UCSD-AML1 (cell line): ENCODE measurements around the gene ROR2.

ENCODE experiments used
- DNase-seq: peaks from one replicate; lab custom pipeline; 2025; ENCODE audit not compliant: unreplicated experiment; lab: John Stamatoyannopoulos, UW

The ROR2 gene

GRCh38 chr9:91778031-91778430 lies 172.0 kb downstream of the ROR2 start:
- no peak for DNase-seq

GRCh38 chr9:91777292-91777830 lies 172.7 kb downstream of the ROR2 start:
- no peak for DNase-seq

- no peak for DNase-seq
Measured at GRCh38 chr9:91776409-91777291, 173.4 kb downstream of the ROR2 start.

- no peak for DNase-seq
Measured at GRCh38 chr9:91775708-91776028, 174.4 kb downstream of the ROR2 start.

- peak; percentile 48 for DNase-seq
Measured at GRCh38 chr9:91775011-91775707, 174.9 kb downstream of the ROR2 start.

- no peak for DNase-seq
Measured at GRCh38 chr9:91773156-91773555, 176.9 kb downstream of the ROR2 start.

GRCh38 chr9:91771864-91772263 lies 178.2 kb downstream of the ROR2 start:
- no peak for DNase-seq

- DNase-seq, result no peak
Measured at GRCh38 chr9:91771027-91771426, 179.0 kb downstream of the ROR2 start.

GRCh38 chr9:91770229-91770628 lies 179.8 kb downstream of the ROR2 start:
- no peak for DNase-seq

- DNase-seq, result no peak
Measured at GRCh38 chr9:91768977-91769916, 180.8 kb downstream of the ROR2 start.

- DNase-seq, result no peak
Measured at GRCh38 chr9:91768507-91768906, 181.5 kb downstream of the ROR2 start.

- DNase-seq, result no peak
Measured at GRCh38 chr9:91766315-91767069, 183.5 kb downstream of the ROR2 start.

GRCh38 chr9:91765296-91765695 lies 184.7 kb downstream of the ROR2 start:
- DNase-seq, result no peak

GRCh38 chr9:91764661-91765060 lies 185.4 kb downstream of the ROR2 start:
- DNase-seq, result no peak

- no peak for DNase-seq
Measured at GRCh38 chr9:91761362-91761761, 188.7 kb downstream of the ROR2 start.

GRCh38 chr9:91760906-91761305 lies 189.1 kb downstream of the ROR2 start:
- no peak for DNase-seq

GRCh38 chr9:91758491-91758981 lies 191.5 kb downstream of the ROR2 start:
- peak; percentile 32 for DNase-seq

GRCh38 chr9:91757782-91758181 lies 192.2 kb downstream of the ROR2 start:
- no peak for DNase-seq

GRCh38 chr9:91756510-91756780 lies 193.6 kb downstream of the ROR2 start:
- DNase-seq, result no peak

- no peak for DNase-seq
Measured at GRCh38 chr9:91755761-91756509, 194.1 kb downstream of the ROR2 start.
